H1 (cell line): Measurements from ENCODE around the gene DRC1. TPM values are rescaled to one million over a fixed set of nuclear protein-coding genes. Genes with fewer than 3 reads are reported as not detected.

Experiments used
- CTCF ChIA-PET: fragments of 300-600 bp; sonication (Branson Sonifier 250); formaldehyde crosslinking; loops from one replicate; lab custom pipeline; 2021; ENCODE audit not compliant: partially characterized antibody; lab: Charles Lee
- POLR2A ChIA-PET: fragments of 300-600 bp; sonication (Branson Sonifier 250); formaldehyde crosslinking; loops from one replicate; lab custom pipeline; 2021; ENCODE audit warnings: inconsistent platforms; ENCODE audit not compliant: partially characterized antibody; lab: Charles Lee
- DNase-seq, 2 experiments: peaks; one replicate each; pipeline versions ENCODE4 v3.0.0 to v3.0.0-alpha.2; 2010 to 2022; ENCODE audit warnings: low spot score in 2 of 2, low read depth in 1 of 2, mixed read lengths in 1 of 2
- FAIRE-seq: peaks from 2 replicates; lab custom pipeline; 2011; peaks lifted over from hg19 to GRCh38; lab: Jason Lieb, UNC
- H2AFZ ChIP-seq: 2 replicates; pipeline ENCODE4 v1.8.1; 2012; ENCODE audit warnings: low read length, inconsistent platforms
- H2AK5ac ChIP-seq: 2 replicates; pipeline ENCODE4 v1.6.1; 2013; ENCODE audit warnings: low read depth, low read length
- H2BK120ac ChIP-seq: replicated peaks from 2 replicates; pipeline ENCODE3; 2013; ENCODE audit warnings: low read depth, low read length, inconsistent platforms
- H2BK12ac ChIP-seq: 2 replicates; pipeline ENCODE4 v1.6.1; 2013; ENCODE audit warnings: low read depth, low read length
- H2BK15ac ChIP-seq: 2 replicates; pipeline ENCODE4 v1.6.1; 2013; ENCODE audit warnings: low read length
- H2BK20ac ChIP-seq: 2 replicates; pipeline ENCODE4 v1.6.1; 2013; ENCODE audit warnings: low read length
- H2BK5ac ChIP-seq: 2 replicates; pipeline ENCODE4 v1.6.1; 2013; ENCODE audit warnings: low read depth, low read length
- H3K14ac ChIP-seq: 2 replicates; pipeline ENCODE4 v1.6.1; 2013; ENCODE audit warnings: inconsistent platforms; ENCODE audit not compliant: insufficient read length
- H3K18ac ChIP-seq: 2 replicates; pipeline ENCODE4 v1.6.1; 2013; ENCODE audit warnings: low read length; ENCODE audit errors: extremely low read depth
- H3K23ac ChIP-seq: 2 replicates; pipeline ENCODE4 v1.6.1; 2013; ENCODE audit warnings: inconsistent platforms; ENCODE audit not compliant: insufficient read length
- H3K23me2 ChIP-seq: 2 replicates; pipeline ENCODE4 v1.6.1; 2013; ENCODE audit warnings: low read depth, low read length
- H3K27ac ChIP-seq: 2 replicates; pipeline ENCODE4 v1.6.1; 2011; ENCODE audit warnings: low read depth, low read length, inconsistent platforms
- H3K27me3 ChIP-seq, 4 experiments: replicated peaks in 1 of 4; 1 replicate in 1 of 4; 2 replicates in 3 of 4; pipeline versions ENCODE4 v1.6.1 to v1.8.1; 2011 to 2013; ENCODE audit warnings: low read length in 3 of 4, mild to moderate bottlenecking in 3 of 4, inconsistent platforms in 2 of 4, mixed read lengths in 2 of 4, moderate library complexity in 1 of 4; ENCODE audit not compliant: control insufficient read depth in 3 of 4, insufficient read depth in 3 of 4; ENCODE audit errors: extremely low read depth in 1 of 4
- H3K36me3 ChIP-seq, 4 experiments: 2 replicates each; pipeline versions ENCODE4 v1.6.1 to v1.8.1; 2011 to 2013; ENCODE audit warnings: mild to moderate bottlenecking in 4 of 4, low read length in 3 of 4, moderate library complexity in 2 of 4, control low read depth in 1 of 4, inconsistent platforms in 1 of 4; ENCODE audit not compliant: insufficient read depth in 4 of 4, control insufficient read depth in 2 of 4
- H3K4ac ChIP-seq: replicated peaks from 2 replicates; pipeline ENCODE3; 2013; ENCODE audit warnings: low read length, low read depth, mixed read lengths, inconsistent platforms; ENCODE audit not compliant: insufficient read length
- H3K4me1 ChIP-seq, 4 experiments: replicated peaks in 1 of 4; 1 replicate in 1 of 4; 2 replicates in 3 of 4; pipeline versions ENCODE4 v1.6.1 to v1.8.1; 2011 to 2013; ENCODE audit warnings: low read length in 3 of 4, inconsistent platforms in 2 of 4, mixed read lengths in 1 of 4; ENCODE audit not compliant: insufficient read depth in 4 of 4, control insufficient read depth in 3 of 4
- H3K4me2 ChIP-seq, 2 experiments: 2 replicates each; pipeline versions ENCODE4 v1.6.1 to v1.8.1; 2011 to 2013; ENCODE audit warnings: low read depth in 2 of 2, low read length in 2 of 2, control low read depth in 1 of 2, inconsistent platforms in 1 of 2, mild to moderate bottlenecking in 1 of 2; ENCODE audit not compliant: insufficient read depth in 1 of 2
- H3K4me3 ChIP-seq, 4 experiments: fragments of 200-600, 300-600 bp in 1 of 4; sonication (generic), shearing (Covaris generic), sonication (Bioruptor Twin) in 1 of 4; 2 replicates each; pipeline versions ENCODE4 v1.5.1 to v1.8.1; 2011 to 2016; ENCODE audit warnings: low read length in 4 of 4, low read depth in 3 of 4, control low read depth in 2 of 4, inconsistent platforms in 2 of 4, mild to moderate bottlenecking in 2 of 4, mixed read lengths in 1 of 4, moderate library complexity in 1 of 4; ENCODE audit not compliant: insufficient read depth in 2 of 4; ENCODE audit errors: extremely low read depth in 1 of 4
- H3K56ac ChIP-seq: replicated peaks from 2 replicates; pipeline ENCODE3; 2013; ENCODE audit warnings: low read depth, mild to moderate bottlenecking, mixed read lengths, low read length, inconsistent platforms; ENCODE audit not compliant: insufficient read length
- H3K79me1 ChIP-seq: 2 replicates; pipeline ENCODE4 v1.6.1; 2013; ENCODE audit warnings: low read depth, low read length, control low read depth
- H3K79me2 ChIP-seq, 2 experiments: 2 replicates each; pipeline versions ENCODE4 v1.6.1 to v1.8.1; 2012 to 2013; ENCODE audit warnings: low read length in 2 of 2, mild to moderate bottlenecking in 2 of 2, inconsistent platforms in 1 of 2; ENCODE audit not compliant: insufficient read depth in 2 of 2, control insufficient read depth in 1 of 2
- H3K9ac ChIP-seq, 4 experiments: replicated peaks in 1 of 4; 1 replicate in 1 of 4; 2 replicates in 3 of 4; pipeline versions ENCODE4 v1.6.1 to v1.8.1; 2011 to 2013; ENCODE audit warnings: low read depth in 3 of 4, low read length in 3 of 4, control low read depth in 2 of 4, mild to moderate bottlenecking in 2 of 4, moderate library complexity in 2 of 4, inconsistent platforms in 1 of 4; ENCODE audit errors: extremely low read depth in 1 of 4
- H3K9me3 ChIP-seq, 2 experiments: 2 replicates each; pipeline versions ENCODE4 v1.6.1 to v1.8.1; 2012 to 2013; ENCODE audit warnings: mild to moderate bottlenecking in 2 of 2, moderate library complexity in 2 of 2, control low read depth in 1 of 2, inconsistent platforms in 1 of 2, low read depth in 1 of 2, low read length in 1 of 2, mixed read lengths in 1 of 2; ENCODE audit not compliant: insufficient read depth in 2 of 2
- H4K20me1 ChIP-seq, 2 experiments: replicated peaks in 1 of 2; 2 replicates each; pipeline versions ENCODE3 to v1.8.1; 2011 to 2013; ENCODE audit warnings: inconsistent platforms in 2 of 2, low read length in 2 of 2, mild to moderate bottlenecking in 1 of 2; ENCODE audit not compliant: insufficient read depth in 2 of 2, control insufficient read depth in 1 of 2
- H4K5ac ChIP-seq: 2 replicates; pipeline ENCODE4 v1.6.1; 2013; ENCODE audit warnings: low read length, low read depth, mixed read lengths, inconsistent platforms; ENCODE audit not compliant: insufficient read length
- H4K8ac ChIP-seq: 2 replicates; pipeline ENCODE4 v1.8.0; 2013; ENCODE audit warnings: mild to moderate bottlenecking, moderate library complexity, low read length, inconsistent platforms; ENCODE audit not compliant: insufficient read depth; ENCODE audit errors: extremely low read depth
- H4K91ac ChIP-seq: replicated peaks from 2 replicates; pipeline ENCODE3; 2013; ENCODE audit warnings: low read length, mixed read lengths, inconsistent platforms; ENCODE audit not compliant: insufficient read length
- ASH2L ChIP-seq: fragments of 200-600, 300-600 bp; sonication (generic); IDR thresholded peaks from one replicate; pipeline ENCODE4 v1.7.1; 2017; ENCODE audit warnings: low read length
- CHD1 ChIP-seq: IDR thresholded peaks from 2 replicates; pipeline ENCODE4 v1.6.1; 2012; ENCODE audit warnings: low read depth, low read length, improper control_type of control experiment
- KDM4A ChIP-seq: IDR thresholded peaks from one replicate; pipeline ENCODE4 v1.7.1; 2012; ENCODE audit warnings: low read depth, mild to moderate bottlenecking, moderate library complexity, low read length, inconsistent platforms; ENCODE audit not compliant: severe bottlenecking
- KDM5A ChIP-seq: fragments of 200-600 bp; IDR thresholded peaks from 2 replicates; pipeline ENCODE4 v1.7.1; 2012; ENCODE audit warnings: mild to moderate bottlenecking, low read length, inconsistent platforms, mixed read lengths
- NRF1 ChIP-seq: IDR thresholded peaks from 2 replicates; pipeline ENCODE4 v1.6.1; 2011; ENCODE audit warnings: mild to moderate bottlenecking, low read depth, low read length, improper control_type of control experiment
- RFX5 ChIP-seq: IDR thresholded peaks from 2 replicates; pipeline ENCODE4 v1.6.1; 2011; ENCODE audit warnings: low read depth, low read length, improper control_type of control experiment, borderline replicate concordance
- RNF2 ChIP-seq: fragments of 200-900, 300-1000 bp; sonication (generic); IDR thresholded peaks from 2 replicates; pipeline ENCODE4 v1.7.1; 2016; ENCODE audit warnings: borderline replicate concordance, low read depth, mild to moderate bottlenecking, antibody characterized with exemption, low read length; ENCODE audit not compliant: poor library complexity, severe bottlenecking; ENCODE audit errors: missing control alignments
- RXRA ChIP-seq: IDR thresholded peaks from 2 replicates; pipeline ENCODE4 v1.6.1; 2011; ENCODE audit warnings: low read depth, mild to moderate bottlenecking, low read length, moderate library complexity; ENCODE audit not compliant: insufficient read depth
- SIN3A ChIP-seq, 2 experiments: IDR thresholded peaks in 1 of 2; conservative IDR thresholded peaks in 1 of 2; 2 replicates each; pipeline ENCODE4 v1.6.1; 2011 to 2012; ENCODE audit warnings: low read length in 2 of 2, improper control_type of control experiment in 1 of 2, low read depth in 1 of 2, mild to moderate bottlenecking in 1 of 2
- TAF1 ChIP-seq: IDR thresholded peaks from 2 replicates; pipeline ENCODE4 v1.6.1; 2011; ENCODE audit warnings: mild to moderate bottlenecking, low read depth, low read length
- TAF7 ChIP-seq: optimal IDR thresholded peaks from 2 replicates; pipeline ENCODE3; 2011; ENCODE audit warnings: low read depth, mild to moderate bottlenecking, inconsistent platforms, low read length, moderate library complexity, borderline replicate concordance
- WGBS, 2 experiments: shearing (Covaris generic) in 1 of 2; methylation state at CpG; one replicate each; pipeline versions ENCODE4 v1.1.6 to v1.1.7; 2013 to 2015; ENCODE audit warnings: low lambda C conversion rate in 2 of 2, mixed read lengths in 2 of 2, inconsistent platforms in 1 of 2, low coverage in 1 of 2, missing lambda C conversion rate in 1 of 2; ENCODE audit not compliant: insufficient replicate concordance in 2 of 2, insufficient coverage in 1 of 2, insufficient read length in 1 of 2; ENCODE audit errors: extremely low coverage in 1 of 2, missing lambda C conversion rate in 1 of 2; 5-methylcytosine and 5-hydroxymethylcytosine counted together
- polyA plus RNA-seq, 7 experiments: library from polyadenylated mRNA; depleted of rRNA in 3 of 7; stranded (reverse) in 5 of 7; unstranded in 2 of 7; fragments of >200 nt in 5 of 7; fragments of 200-250 nt in 2 of 7; gene quantifications; 1 replicate in 5 of 7; 2 replicates in 1 of 7; 4 replicates in 1 of 7; pipeline versions ENCODE4 v1.2.1 to v1.2.3, GENCODE V29; 2011 to 2013; ENCODE audit warnings: missing spikeins in 2 of 7, mixed read lengths in 2 of 7
- total RNA-seq: library from RNA; stranded (reverse); fragmentation: NEBNext Ultra II Directional; extraction: Animal tissue kit (Norgen Biotek cat#: 25700); gene quantifications from 2 replicates; pipeline ENCODE4 v1.2.1, GENCODE V29; 2021
- TF ChIP-seq, protein P1 (sequence below): IDR thresholded peaks from 2 replicates; pipeline ENCODE4 v1.6.1; 2011; ENCODE audit warnings: low read length, improper control_type of control experiment

DRC1 gene
- total and polyA plus RNA-seq, 2 of the 8 experiments (the other 6 are each of a cell fraction or from before 2014, with no cell fraction given): 0.08 TPM; not detected in 1

DNA sequence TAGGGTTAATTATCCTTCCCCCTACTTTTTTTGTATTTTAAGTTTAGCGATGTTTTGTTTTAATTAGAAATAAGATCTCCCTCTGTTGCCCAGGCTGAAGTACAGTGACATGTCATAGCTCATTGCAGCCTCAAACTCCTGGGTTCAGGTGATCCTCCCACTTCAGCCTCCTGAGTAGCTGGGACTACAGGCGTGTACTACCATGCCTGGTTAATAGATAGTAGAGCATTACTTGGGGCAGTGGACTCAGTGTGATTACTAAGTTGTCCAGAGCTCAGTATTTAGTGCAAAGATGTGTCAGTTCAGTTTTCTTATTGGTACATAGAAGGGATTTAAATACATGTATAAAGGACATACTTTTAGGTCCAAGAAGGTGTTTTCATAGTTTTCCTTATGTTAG, 45.6 kb upstream of the DRC1 start:
- Histone ChIP-seq H2AK5ac (no peak overlapping the region), H2BK120ac (no peak overlapping the region), H3K4me1 (peaks cover 0 to 3% (median under 1%) of the 10 kb centered on the region in 4 experiments; a peak in 3 of 7 replicates), H3K56ac (no peak overlapping the region), H3K14ac (no peak overlapping the region), H3K4me2 (no peak overlapping the region), H3K79me2 (peaks cover 15 to 94% of the 10 kb centered on the region in 2 experiments), H3K18ac (no peak overlapping the region), H3K36me3 (peaks cover 0 to 7% (median 0%) of the 10 kb centered on the region in 4 experiments; a peak in 1 of 8 replicates), H3K27me3 (no peaks in the 10 kb centered on the region), H2BK20ac (no peak overlapping the region), H4K5ac (no peak overlapping the region), H3K23me2 (no peaks in the 10 kb centered on the region), H4K8ac (no peak overlapping the region), H2BK15ac (no peak overlapping the region), H2BK12ac (no peak overlapping the region), H2AFZ (no peak overlapping the region), H3K27ac (no peak overlapping the region), H3K9me3 (no peaks in the 10 kb centered on the region), H4K20me1 (peaks cover 11 to 17% of the 10 kb centered on the region in 2 experiments), H3K4me3 (no peak overlapping the region), H4K91ac (no peak overlapping the region), H3K23ac (no peak overlapping the region), H3K79me1 (peaks cover 7% of the 10 kb centered on the region), H3K4ac (no peak overlapping the region), H2BK5ac (no peak overlapping the region), H3K9ac (no peak overlapping the region)
- ChIA-PET CTCF (interaction anchor here (0.8 to 1.7 kb wide), 5 partner anchors 12 to 115 kb away, joined by 3 to 4 read pairs (median 3); no protein-coding TSS in a partner anchor), POLR2A (interaction anchor here (4.8 kb wide), 1 partner anchor 11 kb away, joined by 17 read pairs; the partner anchor contains the start of gene SELENOI)
- 100% methylated on average over 2 of the region's 2 CpGs; no CpG with 5 or more reads in 1 of the 2 experiments for WGBS, 2 experiments
- FAIRE-seq (no peak), DNase-seq (no peak)
- TF ChIP-seq KDM4A (no peak), ASH2L (no peak), RFX5 (no peak), RNF2 (no peak), SIN3A (conservative IDR thresholded peaks at IDR 0.05 in 1 of 2, IDR thresholded peaks at IDR 0.05 in 1 of 2; ENCODE audit: low read depth in 1 of 2, low read length in 2 of 2) (no peak), RXRA (no peak), NRF1 (no peak), CHD1 (no peak), TAF1 (no peak), TAF7 (no peak), KDM5A (no peak)
- TF ChIP-seq, protein P1, sequence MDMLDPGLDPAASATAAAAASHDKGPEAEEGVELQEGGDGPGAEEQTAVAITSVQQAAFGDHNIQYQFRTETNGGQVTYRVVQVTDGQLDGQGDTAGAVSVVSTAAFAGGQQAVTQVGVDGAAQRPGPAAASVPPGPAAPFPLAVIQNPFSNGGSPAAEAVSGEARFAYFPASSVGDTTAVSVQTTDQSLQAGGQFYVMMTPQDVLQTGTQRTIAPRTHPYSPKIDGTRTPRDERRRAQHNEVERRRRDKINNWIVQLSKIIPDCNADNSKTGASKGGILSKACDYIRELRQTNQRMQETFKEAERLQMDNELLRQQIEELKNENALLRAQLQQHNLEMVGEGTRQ: no peak
